WTC11 (cell line): Measurements from ENCODE around the gene ITGA6. TPM values are rescaled to one million over a fixed set of nuclear protein-coding genes. Genes with fewer than 3 reads are reported as not detected.

Experiments
- ATAC-seq: fragments of 200-7000 bp; cut with Tn5 transposase; 2 replicates; pipeline ENCODE4 v1.10.0; 2021; ENCODE audit warnings: mild to moderate bottlenecking, moderate library complexity
- CTCF ChIA-PET: fragments of 300-600 bp; sonication (Branson Sonifier 250); formaldehyde crosslinking; loops from one replicate; lab custom pipeline; 2021; ENCODE audit warnings: antibody characterized with exemption; lab: Charles Lee
- POLR2A ChIA-PET: fragments of 350-600 bp; sonication (Branson Sonifier 250); formaldehyde crosslinking; loops from one replicate; lab custom pipeline; 2021; ENCODE audit warnings: antibody characterized with exemption; lab: Charles Lee
- DNase-seq: peaks from one replicate; pipeline ENCODE4 v3.0.0; 2021; ENCODE audit warnings: low spot score
- H3K27ac Mint-ChIP-seq: 2 replicates; pipeline ENCODE4 v1.8.0; 2021; ENCODE audit warnings: mixed read lengths
- H3K27me3 Mint-ChIP-seq: 2 replicates; pipeline ENCODE4 v1.8.0; 2021; ENCODE audit warnings: low read depth, mild to moderate bottlenecking, moderate library complexity, mixed read lengths
- H3K36me3 Mint-ChIP-seq: 2 replicates; pipeline ENCODE4 v1.8.0; 2021; ENCODE audit warnings: mixed read lengths
- H3K4me1 Mint-ChIP-seq: 2 replicates; pipeline ENCODE4 v1.8.0; 2022; ENCODE audit warnings: mixed read lengths
- H3K4me3 Mint-ChIP-seq: 2 replicates; pipeline ENCODE4 v1.8.0; 2021; ENCODE audit warnings: mild to moderate bottlenecking, moderate library complexity, mixed read lengths
- H3K9me3 Mint-ChIP-seq: 2 replicates; pipeline ENCODE4 v1.8.0; 2021; ENCODE audit warnings: mixed read lengths
- CBFB ChIP-seq: sonication (generic); formaldehyde crosslinking; IDR thresholded peaks from 2 replicates; pipeline ENCODE4 v1.8.1; 2022; ENCODE audit warnings: mild to moderate bottlenecking, low read depth, missing genetic modification reagents
- CREM ChIP-seq: sonication (generic); formaldehyde crosslinking; IDR thresholded peaks from 2 replicates; pipeline ENCODE4 v1.8.1; 2022; ENCODE audit warnings: mild to moderate bottlenecking, missing genetic modification reagents, moderate library complexity
- EMX1 ChIP-seq: fragments of 250-450 bp; sonication (Bioruptor Pico); IDR thresholded peaks from 2 replicates; pipeline ENCODE4 v1.8.0; 2021; ENCODE audit warnings: mild to moderate bottlenecking
- GABPB1 ChIP-seq: sonication (generic); formaldehyde crosslinking; IDR thresholded peaks from 2 replicates; pipeline ENCODE4 v1.8.1; 2023; ENCODE audit warnings: mild to moderate bottlenecking, missing genetic modification reagents
- GRHL2 ChIP-seq: fragments of 250-450 bp; sonication (Bioruptor Pico); IDR thresholded peaks from 2 replicates; pipeline ENCODE4 v1.8.0; 2022; ENCODE audit warnings: mild to moderate bottlenecking, moderate library complexity; ENCODE audit not compliant: insufficient replicate concordance, severe bottlenecking
- OVOL2 ChIP-seq: fragments of 250-450 bp; sonication (Bioruptor Pico); IDR thresholded peaks from 2 replicates; pipeline ENCODE4 v1.9.0; 2021; ENCODE audit warnings: mild to moderate bottlenecking, borderline replicate concordance
- RELA ChIP-seq: sonication (generic); formaldehyde crosslinking; IDR thresholded peaks from 2 replicates; pipeline ENCODE4 v1.8.1; 2022; ENCODE audit warnings: missing genetic modification reagents, mild to moderate bottlenecking, borderline replicate concordance
- SOX15 ChIP-seq: fragments of 250-450 bp; sonication (Bioruptor Pico); IDR thresholded peaks from 2 replicates; pipeline ENCODE4 v1.9.0; 2021; ENCODE audit warnings: mild to moderate bottlenecking
- SP1 ChIP-seq: sonication (generic); formaldehyde crosslinking; conservative IDR thresholded peaks from 2 replicates; pipeline ENCODE4 v1.8.1; 2022; ENCODE audit warnings: missing genetic modification reagents
- ZNF219 ChIP-seq: sonication (generic); formaldehyde crosslinking; IDR thresholded peaks from 2 replicates; pipeline ENCODE4 v1.8.0; 2023; ENCODE audit warnings: missing genetic modification reagents, mild to moderate bottlenecking, borderline replicate concordance
- total RNA-seq: library from RNA; stranded (reverse); gene quantifications from 3 replicates; pipeline ENCODE4 v1.2.3, GENCODE V29; 2021
- TF ChIP-seq, protein P1 (sequence below): fragments of 250-450 bp; sonication (Bioruptor Pico); IDR thresholded peaks from 2 replicates; pipeline ENCODE4 v1.9.0; 2021; ENCODE audit warnings: moderate library complexity, mild to moderate bottlenecking, inconsistent platforms, borderline replicate concordance
- TF ChIP-seq, protein P2 (sequence below): sonication (generic); formaldehyde crosslinking; IDR thresholded peaks from 2 replicates; pipeline ENCODE4 v1.8.1; 2022; ENCODE audit warnings: low read depth, missing genetic modification reagents, borderline replicate concordance
- TF ChIP-seq, protein P3 (sequence below): fragments of 250-450 bp; sonication (Bioruptor Pico); IDR thresholded peaks from 2 replicates; pipeline ENCODE4 v2.1.2; 2022; ENCODE audit warnings: mild to moderate bottlenecking, moderate library complexity
- TF ChIP-seq, protein P4 (sequence below): fragments of 250-450 bp; sonication (Bioruptor Pico); conservative IDR thresholded peaks from 2 replicates; pipeline ENCODE4 v1.9.0; 2021; ENCODE audit warnings: mild to moderate bottlenecking
- TF ChIP-seq, protein P5 (sequence below): fragments of 250-450 bp; sonication (Bioruptor Pico); IDR thresholded peaks from 2 replicates; pipeline ENCODE4 v1.9.0; 2021; ENCODE audit warnings: mild to moderate bottlenecking, borderline replicate concordance
- TF ChIP-seq, protein P6 (sequence below): sonication (generic); formaldehyde crosslinking; IDR thresholded peaks from 2 replicates; pipeline ENCODE4 v1.8.0; 2022; ENCODE audit warnings: mild to moderate bottlenecking, missing genetic modification reagents

Gene ITGA6
- total RNA-seq, 1 experiment from 2014 or later = 83.6 TPM

DNA sequence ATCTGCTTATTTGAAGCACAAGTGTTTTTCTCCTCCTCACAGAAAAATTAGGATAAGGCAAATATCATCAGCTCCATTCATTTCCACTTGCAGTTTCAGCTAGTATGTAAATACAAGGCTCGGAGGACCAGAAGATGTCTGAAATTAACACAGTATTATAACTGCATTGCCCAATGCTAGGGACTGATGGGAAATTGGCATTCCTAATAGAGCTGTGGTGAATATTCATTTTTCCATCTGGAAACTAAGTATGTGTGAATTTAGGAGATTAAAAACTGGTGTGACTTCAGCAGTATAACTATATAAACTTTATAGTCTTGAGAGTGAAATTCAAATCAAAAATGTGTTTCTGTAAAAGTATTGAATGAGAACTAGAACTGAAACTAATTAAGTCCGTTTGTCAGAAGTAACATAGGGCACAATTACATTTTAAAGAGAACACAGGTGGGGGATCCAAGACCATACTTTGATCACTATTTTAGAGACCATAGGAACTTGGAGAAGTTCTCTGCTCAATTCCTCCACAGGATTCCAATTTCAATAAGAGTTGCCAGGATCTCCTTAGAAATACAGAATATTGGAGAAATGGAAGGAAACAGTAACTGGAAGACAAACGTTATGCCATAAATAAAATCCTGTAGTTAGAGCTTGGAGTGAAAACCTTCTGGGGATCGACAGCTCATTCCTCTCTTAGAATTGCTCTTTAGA, 12.1 kb upstream of the ITGA6 start:
- Mint-ChIP-seq H3K27me3 (peaks cover 4% of the 10 kb centered on the region), H3K4me3 (no peak overlapping the region), H3K27ac (no peak overlapping the region), H3K9me3 (peaks cover 33% of the 10 kb centered on the region), H3K36me3 (peaks cover 8% of the 10 kb centered on the region; the same call in 1 of the 2 replicates), H3K4me1 (peaks cover 4% of the 10 kb centered on the region; the same call in 1 of the 2 replicates)
- no peak for DNase-seq
- ChIA-PET CTCF (interaction anchor here (0.9 to 1.4 kb wide), 3 partner anchors 12 to 259 kb away, joined by 3 to 8 read pairs (median 3); partner anchors contain the start of gene ITGA6), POLR2A (no interaction called here)
- TF ChIP-seq RELA (CRISPR knock-in tag) = no peak
- TF ChIP-seq, protein P1, sequence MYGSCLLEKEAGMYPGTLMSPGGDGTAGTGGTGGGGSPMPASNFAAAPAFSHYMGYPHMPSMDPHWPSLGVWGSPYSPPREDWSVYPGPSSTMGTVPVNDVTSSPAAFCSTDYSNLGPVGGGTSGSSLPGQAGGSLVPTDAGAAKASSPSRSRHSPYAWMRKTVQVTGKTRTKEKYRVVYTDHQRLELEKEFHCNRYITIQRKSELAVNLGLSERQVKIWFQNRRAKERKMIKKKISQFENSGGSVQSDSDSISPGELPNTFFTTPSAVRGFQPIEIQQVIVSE (CRISPR knock-in tag) = no peak
- no peak for ATAC-seq

DNA sequence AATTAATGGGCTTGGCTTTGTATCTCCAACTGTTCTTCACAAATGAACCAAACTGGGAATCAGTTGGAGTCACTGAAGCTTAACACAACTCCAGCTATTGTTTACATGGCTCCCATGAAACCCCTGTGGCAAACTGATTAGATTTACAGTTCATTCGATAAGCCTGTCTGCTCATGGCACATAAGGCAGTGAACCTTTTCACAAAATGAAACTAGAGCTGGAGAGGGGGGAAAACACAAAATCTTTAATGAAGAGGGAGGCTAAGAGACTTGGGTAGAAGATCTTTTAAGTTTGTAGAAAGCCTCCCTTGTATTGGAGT, 11.6 kb upstream of the ITGA6 start:
- ATAC-seq (no peak), DNase-seq (no peak)
- Mint-ChIP-seq H3K4me3 (no peak overlapping the region), H3K27me3 (peaks cover 4% of the 10 kb centered on the region), H3K27ac (no peak overlapping the region), H3K4me1 (peaks cover 4% of the 10 kb centered on the region; the same call in 1 of the 2 replicates), H3K36me3 (peaks cover 8% of the 10 kb centered on the region; the same call in 1 of the 2 replicates), H3K9me3 (peaks cover 33% of the 10 kb centered on the region)
- TF ChIP-seq, protein P2, sequence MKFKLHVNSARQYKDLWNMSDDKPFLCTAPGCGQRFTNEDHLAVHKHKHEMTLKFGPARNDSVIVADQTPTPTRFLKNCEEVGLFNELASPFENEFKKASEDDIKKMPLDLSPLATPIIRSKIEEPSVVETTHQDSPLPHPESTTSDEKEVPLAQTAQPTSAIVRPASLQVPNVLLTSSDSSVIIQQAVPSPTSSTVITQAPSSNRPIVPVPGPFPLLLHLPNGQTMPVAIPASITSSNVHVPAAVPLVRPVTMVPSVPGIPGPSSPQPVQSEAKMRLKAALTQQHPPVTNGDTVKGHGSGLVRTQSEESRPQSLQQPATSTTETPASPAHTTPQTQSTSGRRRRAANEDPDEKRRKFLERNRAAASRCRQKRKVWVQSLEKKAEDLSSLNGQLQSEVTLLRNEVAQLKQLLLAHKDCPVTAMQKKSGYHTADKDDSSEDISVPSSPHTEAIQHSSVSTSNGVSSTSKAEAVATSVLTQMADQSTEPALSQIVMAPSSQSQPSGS (CRISPR knock-in tag) = no peak
- TF ChIP-seq GRHL2 (CRISPR knock-in tag) (no peak), OVOL2 (no peak)
- TF ChIP-seq, protein P3, sequence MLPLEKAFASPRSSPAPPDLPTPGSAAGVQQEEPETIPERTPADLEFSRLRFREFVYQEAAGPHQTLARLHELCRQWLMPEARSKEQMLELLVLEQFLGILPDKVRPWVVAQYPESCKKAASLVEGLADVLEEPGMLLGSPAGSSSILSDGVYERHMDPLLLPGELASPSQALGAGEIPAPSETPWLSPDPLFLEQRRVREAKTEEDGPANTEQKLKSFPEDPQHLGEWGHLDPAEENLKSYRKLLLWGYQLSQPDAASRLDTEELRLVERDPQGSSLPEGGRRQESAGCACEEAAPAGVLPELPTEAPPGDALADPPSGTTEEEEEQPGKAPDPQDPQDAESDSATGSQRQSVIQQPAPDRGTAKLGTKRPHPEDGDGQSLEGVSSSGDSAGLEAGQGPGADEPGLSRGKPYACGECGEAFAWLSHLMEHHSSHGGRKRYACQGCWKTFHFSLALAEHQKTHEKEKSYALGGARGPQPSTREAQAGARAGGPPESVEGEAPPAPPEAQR (CRISPR knock-in tag) = no peak
- CTCF ChIA-PET = interaction anchor here (1.2 to 1.4 kb wide), 2 partner anchors 46 to 259 kb away, joined by 3 to 8 read pairs; no protein-coding TSS in a partner anchor
- POLR2A ChIA-PET = no interaction called here

DNA sequence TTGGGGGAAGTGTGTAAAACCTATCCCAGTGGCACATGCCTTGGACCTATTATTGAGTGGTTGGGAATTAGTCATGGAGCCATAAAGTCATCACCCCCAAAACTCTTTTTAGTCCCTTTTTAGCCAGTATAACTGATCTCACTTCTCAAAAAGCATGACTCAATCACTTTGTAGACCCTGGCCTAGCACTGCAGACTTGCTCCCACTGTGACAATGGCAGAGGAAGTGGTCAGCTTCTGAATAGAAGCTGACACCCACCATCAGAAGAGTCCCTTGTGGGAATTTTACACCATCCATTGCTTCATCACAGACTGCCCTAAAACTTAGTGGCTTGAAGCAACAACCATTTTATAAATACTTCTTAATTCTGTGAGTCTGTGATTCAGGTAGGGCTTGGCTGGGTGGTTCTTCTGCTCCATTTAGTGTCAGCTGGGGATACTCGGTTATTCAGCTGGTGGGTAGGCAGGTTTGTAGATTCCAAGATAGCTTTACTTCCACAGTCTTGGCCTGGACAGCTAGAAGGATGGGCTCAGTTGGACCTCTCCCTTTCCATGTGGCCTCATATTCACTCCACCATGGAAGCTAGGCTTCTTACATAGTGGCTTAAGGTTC, 10.8 kb upstream of the ITGA6 start:
- Mint-ChIP-seq H3K4me3 (no peak overlapping the region), H3K36me3 (peaks cover 8% of the 10 kb centered on the region; the same call in 1 of the 2 replicates), H3K27me3 (peaks cover 4% of the 10 kb centered on the region), H3K9me3 (peaks cover 28% of the 10 kb centered on the region), H3K27ac (no peak overlapping the region), H3K4me1 (peaks cover 7% of the 10 kb centered on the region)
- no peak for ATAC-seq
- DNase-seq = no peak
- ChIA-PET CTCF (interaction anchor here (1.2 kb wide), 1 partner anchor 258 kb away, joined by 3 read pairs; no protein-coding TSS in a partner anchor), POLR2A (no interaction called here)
- no peak for TF ChIP-seq CBFB (CRISPR knock-in tag)
- TF ChIP-seq, protein P4, sequence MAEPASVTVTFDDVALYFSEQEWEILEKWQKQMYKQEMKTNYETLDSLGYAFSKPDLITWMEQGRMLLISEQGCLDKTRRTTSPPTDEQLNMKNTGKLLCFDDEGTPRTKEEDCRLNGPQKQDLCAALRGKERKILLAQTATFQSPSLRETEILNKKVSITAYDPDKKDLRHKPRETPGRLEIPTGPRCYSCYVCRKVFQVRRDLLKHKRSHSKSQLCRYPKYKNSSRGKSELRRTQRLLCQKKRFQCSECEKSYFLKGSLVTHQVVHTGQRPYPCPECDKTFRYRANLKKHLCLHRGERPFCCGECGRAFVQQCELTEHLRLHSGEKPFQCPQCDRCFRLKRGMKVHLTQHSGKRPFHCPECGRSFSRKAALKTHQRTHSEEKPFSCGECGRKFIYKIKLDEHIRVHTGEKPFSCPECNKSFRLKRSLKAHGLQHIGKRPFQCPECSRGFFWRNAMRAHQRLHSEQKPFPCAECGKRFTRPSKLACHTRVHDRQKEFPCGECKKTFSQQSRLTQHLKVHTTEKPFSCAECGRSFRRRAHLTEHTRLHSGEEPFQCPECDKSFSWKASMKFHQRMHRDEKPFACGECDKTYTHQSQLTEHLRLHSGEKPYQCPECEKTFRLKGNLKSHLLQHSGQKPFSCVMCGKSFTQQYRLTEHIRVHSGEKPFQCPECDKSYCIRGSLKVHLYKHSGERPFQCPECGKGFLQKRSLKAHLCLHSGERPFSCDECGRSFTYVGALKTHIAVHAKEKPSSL = no peak
- TF ChIP-seq, protein P5, sequence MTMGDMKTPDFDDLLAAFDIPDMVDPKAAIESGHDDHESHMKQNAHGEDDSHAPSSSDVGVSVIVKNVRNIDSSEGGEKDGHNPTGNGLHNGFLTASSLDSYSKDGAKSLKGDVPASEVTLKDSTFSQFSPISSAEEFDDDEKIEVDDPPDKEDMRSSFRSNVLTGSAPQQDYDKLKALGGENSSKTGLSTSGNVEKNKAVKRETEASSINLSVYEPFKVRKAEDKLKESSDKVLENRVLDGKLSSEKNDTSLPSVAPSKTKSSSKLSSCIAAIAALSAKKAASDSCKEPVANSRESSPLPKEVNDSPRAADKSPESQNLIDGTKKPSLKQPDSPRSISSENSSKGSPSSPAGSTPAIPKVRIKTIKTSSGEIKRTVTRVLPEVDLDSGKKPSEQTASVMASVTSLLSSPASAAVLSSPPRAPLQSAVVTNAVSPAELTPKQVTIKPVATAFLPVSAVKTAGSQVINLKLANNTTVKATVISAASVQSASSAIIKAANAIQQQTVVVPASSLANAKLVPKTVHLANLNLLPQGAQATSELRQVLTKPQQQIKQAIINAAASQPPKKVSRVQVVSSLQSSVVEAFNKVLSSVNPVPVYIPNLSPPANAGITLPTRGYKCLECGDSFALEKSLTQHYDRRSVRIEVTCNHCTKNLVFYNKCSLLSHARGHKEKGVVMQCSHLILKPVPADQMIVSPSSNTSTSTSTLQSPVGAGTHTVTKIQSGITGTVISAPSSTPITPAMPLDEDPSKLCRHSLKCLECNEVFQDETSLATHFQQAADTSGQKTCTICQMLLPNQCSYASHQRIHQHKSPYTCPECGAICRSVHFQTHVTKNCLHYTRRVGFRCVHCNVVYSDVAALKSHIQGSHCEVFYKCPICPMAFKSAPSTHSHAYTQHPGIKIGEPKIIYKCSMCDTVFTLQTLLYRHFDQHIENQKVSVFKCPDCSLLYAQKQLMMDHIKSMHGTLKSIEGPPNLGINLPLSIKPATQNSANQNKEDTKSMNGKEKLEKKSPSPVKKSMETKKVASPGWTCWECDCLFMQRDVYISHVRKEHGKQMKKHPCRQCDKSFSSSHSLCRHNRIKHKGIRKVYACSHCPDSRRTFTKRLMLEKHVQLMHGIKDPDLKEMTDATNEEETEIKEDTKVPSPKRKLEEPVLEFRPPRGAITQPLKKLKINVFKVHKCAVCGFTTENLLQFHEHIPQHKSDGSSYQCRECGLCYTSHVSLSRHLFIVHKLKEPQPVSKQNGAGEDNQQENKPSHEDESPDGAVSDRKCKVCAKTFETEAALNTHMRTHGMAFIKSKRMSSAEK = no peak
- TF ChIP-seq GABPB1 (CRISPR knock-in tag) = no peak
- no peak for TF ChIP-seq ZNF219 (CRISPR knock-in tag)
- TF ChIP-seq, protein P1 (CRISPR knock-in tag) = no peak
- no peak for TF ChIP-seq OVOL2
- TF ChIP-seq CREM (CRISPR knock-in tag) = no peak
- no peak for TF ChIP-seq SP1 (CRISPR knock-in tag)
- no peak for TF ChIP-seq SOX15 (CRISPR knock-in tag)
- TF ChIP-seq, protein P6, sequence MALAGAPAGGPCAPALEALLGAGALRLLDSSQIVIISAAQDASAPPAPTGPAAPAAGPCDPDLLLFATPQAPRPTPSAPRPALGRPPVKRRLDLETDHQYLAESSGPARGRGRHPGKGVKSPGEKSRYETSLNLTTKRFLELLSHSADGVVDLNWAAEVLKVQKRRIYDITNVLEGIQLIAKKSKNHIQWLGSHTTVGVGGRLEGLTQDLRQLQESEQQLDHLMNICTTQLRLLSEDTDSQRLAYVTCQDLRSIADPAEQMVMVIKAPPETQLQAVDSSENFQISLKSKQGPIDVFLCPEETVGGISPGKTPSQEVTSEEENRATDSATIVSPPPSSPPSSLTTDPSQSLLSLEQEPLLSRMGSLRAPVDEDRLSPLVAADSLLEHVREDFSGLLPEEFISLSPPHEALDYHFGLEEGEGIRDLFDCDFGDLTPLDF (CRISPR knock-in tag) = no peak
- TF ChIP-seq EMX1 (CRISPR knock-in tag) = no peak
